ENCODE data around the gene RFTN1.

Gene RFTN1

GRCh38 chr3:16472593-16472992 lies 40.9 kb downstream of the RFTN1 start:
- Mint-ChIP-seq H3K4me3 (no peak overlapping the region), H3K36me3 (ENCODE audit: insufficient read depth) (peaks cover 24% of the 10 kb centered on the region), H3K9me3 (peaks cover 0 to 2% of the 10 kb centered on the region in 2 donors), H3K27me3 (no peaks in the 10 kb centered on the region), H3K27ac (no peak overlapping the region), H3K4me1 (ENCODE audit: low read depth in 2 of 2) (peaks cover 35 to 72% of the 10 kb centered on the region in 2 donors)
- ATAC-seq (replicated peaks) (no peak), DNase-seq (no peak)

- DNase-seq = no peak
- Mint-ChIP-seq H3K36me3 (ENCODE audit: insufficient read depth) (peaks cover 20% of the 10 kb centered on the region), H3K27ac (no peak overlapping the region), H3K4me3 (no peak overlapping the region), H3K27me3 (no peaks in the 10 kb centered on the region), H3K4me1 (ENCODE audit: low read depth in 2 of 2) (peaks cover 36 to 73% of the 10 kb centered on the region in 2 donors), H3K9me3 (no peaks in the 10 kb centered on the region)
- no peak for ATAC-seq (replicated peaks)
Observed at GRCh38 chr3:16471897-16472296, 41.6 kb downstream of the RFTN1 start.

GRCh38 chr3:16470590-16470989 lies 42.9 kb downstream of the RFTN1 start:
- no peak overlapping the region for H3K4me3 Mint-ChIP-seq
- peaks cover 23% of the 10 kb centered on the region for H3K36me3 Mint-ChIP-seq (ENCODE audit: insufficient read depth)
- no peaks in the 10 kb centered on the region for H3K9me3 Mint-ChIP-seq
- ATAC-seq (replicated peaks) (no peak), DNase-seq (no peak)
- peaks cover 28 to 64% of the 10 kb centered on the region in 2 donors for H3K4me1 Mint-ChIP-seq (ENCODE audit: low read depth in 2 of 2)
- no peak overlapping the region for H3K27ac Mint-ChIP-seq
- no peaks in the 10 kb centered on the region for H3K27me3 Mint-ChIP-seq

GRCh38 chr3:16468336-16469098 lies 45.0 kb downstream of the RFTN1 start:
- no peak for DNase-seq
- H3K36me3 Mint-ChIP-seq (ENCODE audit: insufficient read depth) = peaks cover 19% of the 10 kb centered on the region
- H3K27me3 Mint-ChIP-seq = no peaks in the 10 kb centered on the region
- no peak overlapping the region for H3K4me3 Mint-ChIP-seq
- peak; percentile 59 for ATAC-seq (replicated peaks)
- H3K4me1 Mint-ChIP-seq (ENCODE audit: low read depth in 2 of 2) = peaks cover 31 to 58% of the 10 kb centered on the region in 2 donors
- peak overlapping the region; percentile 54 to 81 for H3K27ac Mint-ChIP-seq
- no peaks in the 10 kb centered on the region for H3K9me3 Mint-ChIP-seq

GRCh38 chr3:16468002-16468335 lies 45.5 kb downstream of the RFTN1 start:
- ATAC-seq (replicated peaks) = no peak

GRCh38 chr3:16467393-16467792 lies 46.1 kb downstream of the RFTN1 start:
- DNase-seq (peak in 1 of 3 experiments; percentile 11), ATAC-seq (replicated peaks) (peak; percentile 66)
- peak overlapping the region in 1 of 2 donors; percentile 5 for H3K4me3 Mint-ChIP-seq
- peaks cover 14% of the 10 kb centered on the region for H3K36me3 Mint-ChIP-seq (ENCODE audit: insufficient read depth)
- H3K27me3 Mint-ChIP-seq = no peaks in the 10 kb centered on the region
- H3K9me3 Mint-ChIP-seq = no peaks in the 10 kb centered on the region
- H3K27ac Mint-ChIP-seq = peak overlapping the region; percentile 54 to 81
- peaks cover 37 to 61% of the 10 kb centered on the region in 2 donors for H3K4me1 Mint-ChIP-seq (ENCODE audit: low read depth in 2 of 2)

More at GRCh38 chr3:16468002-16468335, 45.5 kb downstream of the RFTN1 start:
- H3K4me1 Mint-ChIP-seq (ENCODE audit: low read depth in 2 of 2) = peaks cover 34 to 60% of the 10 kb centered on the region in 2 donors
- no peaks in the 10 kb centered on the region for H3K9me3 Mint-ChIP-seq
- peaks cover 14% of the 10 kb centered on the region for H3K36me3 Mint-ChIP-seq (ENCODE audit: insufficient read depth)
- DNase-seq = no peak
- peak overlapping the region; percentile 54 to 81 for H3K27ac Mint-ChIP-seq
- no peaks in the 10 kb centered on the region for H3K27me3 Mint-ChIP-seq
- no peak overlapping the region for H3K4me3 Mint-ChIP-seq

- H3K4me3 Mint-ChIP-seq = no peak overlapping the region
Observed at GRCh38 chr3:16466822-16467221, 46.7 kb downstream of the RFTN1 start.

GRCh38 chr3:16464511-16465148 lies 48.9 kb downstream of the RFTN1 start:
- DNase-seq (no peak), ATAC-seq (replicated peaks) (no peak)
- H3K4me1 Mint-ChIP-seq (ENCODE audit: low read depth in 2 of 2) = peaks cover 40 to 61% of the 10 kb centered on the region in 2 donors
- no peaks in the 10 kb centered on the region for H3K9me3 Mint-ChIP-seq
- H3K27ac Mint-ChIP-seq = peak overlapping the region; percentile 64 to 87
- peak overlapping the region in 1 of 2 donors; percentile 7 for H3K4me3 Mint-ChIP-seq
- no peaks in the 10 kb centered on the region for H3K27me3 Mint-ChIP-seq
- peaks cover 12% of the 10 kb centered on the region for H3K36me3 Mint-ChIP-seq (ENCODE audit: insufficient read depth)

More at GRCh38 chr3:16466822-16467221, 46.7 kb downstream of the RFTN1 start:
- H3K27me3 Mint-ChIP-seq = no peaks in the 10 kb centered on the region
- no peak for DNase-seq
- no peaks in the 10 kb centered on the region for H3K9me3 Mint-ChIP-seq
- H3K27ac Mint-ChIP-seq = peak overlapping the region in 1 of 2 donors; percentile 54
- ATAC-seq (replicated peaks) = no peak
- peaks cover 38 to 64% of the 10 kb centered on the region in 2 donors for H3K4me1 Mint-ChIP-seq (ENCODE audit: low read depth in 2 of 2)
- peaks cover 12% of the 10 kb centered on the region for H3K36me3 Mint-ChIP-seq (ENCODE audit: insufficient read depth)

- Mint-ChIP-seq H3K27me3 (no peaks in the 10 kb centered on the region), H3K4me1 (ENCODE audit: low read depth in 2 of 2) (peaks cover 36 to 54% of the 10 kb centered on the region in 2 donors), H3K9me3 (no peaks in the 10 kb centered on the region), H3K4me3 (peak overlapping the region in 1 of 2 donors; percentile 7), H3K27ac (peak overlapping the region; percentile 64 to 87), H3K36me3 (ENCODE audit: insufficient read depth) (peaks cover 8% of the 10 kb centered on the region)
- no peak for ATAC-seq (replicated peaks)
- DNase-seq = no peak
Observed at GRCh38 chr3:16463914-16464313, 49.6 kb downstream of the RFTN1 start.

GRCh38 chr3:16463119-16463518 lies 50.4 kb downstream of the RFTN1 start:
- Mint-ChIP-seq H3K4me3 (peak overlapping the region in 1 of 2 donors; percentile 29), H3K27ac (peak overlapping the region; percentile 8 to 57), H3K36me3 (ENCODE audit: insufficient read depth) (peaks cover 8% of the 10 kb centered on the region), H3K9me3 (no peaks in the 10 kb centered on the region), H3K27me3 (no peaks in the 10 kb centered on the region), H3K4me1 (ENCODE audit: low read depth in 2 of 2) (peaks cover 31 to 53% of the 10 kb centered on the region in 2 donors)
- no peak for DNase-seq
- no peak for ATAC-seq (replicated peaks)

GRCh38 chr3:16462679-16463078 lies 50.8 kb downstream of the RFTN1 start:
- no peaks in the 10 kb centered on the region for H3K9me3 Mint-ChIP-seq
- no peaks in the 10 kb centered on the region for H3K27me3 Mint-ChIP-seq
- peaks cover 8% of the 10 kb centered on the region for H3K36me3 Mint-ChIP-seq (ENCODE audit: insufficient read depth)
- no peak for DNase-seq
- peak overlapping the region; percentile 8 to 57 for H3K27ac Mint-ChIP-seq
- peaks cover 27 to 52% of the 10 kb centered on the region in 2 donors for H3K4me1 Mint-ChIP-seq (ENCODE audit: low read depth in 2 of 2)
- ATAC-seq (replicated peaks) = peak; percentile 76
- H3K4me3 Mint-ChIP-seq = no peak overlapping the region

- H3K27me3 Mint-ChIP-seq = no peaks in the 10 kb centered on the region
- peaks cover 6% of the 10 kb centered on the region for H3K36me3 Mint-ChIP-seq (ENCODE audit: insufficient read depth)
- H3K9me3 Mint-ChIP-seq = no peaks in the 10 kb centered on the region
- peaks cover 20 to 42% of the 10 kb centered on the region in 2 donors for H3K4me1 Mint-ChIP-seq (ENCODE audit: low read depth in 2 of 2)
- ATAC-seq (replicated peaks) (no peak), DNase-seq (no peak)
- H3K27ac Mint-ChIP-seq = peak overlapping the region in 1 of 2 donors; percentile 57
- H3K4me3 Mint-ChIP-seq = no peak overlapping the region
Observed at GRCh38 chr3:16461463-16462245, 51.8 kb downstream of the RFTN1 start.

GRCh38 chr3:16460886-16461285 lies 52.6 kb downstream of the RFTN1 start:
- Mint-ChIP-seq H3K4me3 (no peak overlapping the region), H3K27ac (peak overlapping the region in 1 of 2 donors; percentile 49), H3K27me3 (no peaks in the 10 kb centered on the region), H3K36me3 (ENCODE audit: insufficient read depth) (peaks cover 5% of the 10 kb centered on the region), H3K4me1 (ENCODE audit: low read depth in 2 of 2) (peaks cover 19 to 41% of the 10 kb centered on the region in 2 donors), H3K9me3 (no peaks in the 10 kb centered on the region)
- ATAC-seq (replicated peaks) (no peak), DNase-seq (no peak)
